Lung (tissue), 12 donors: ENCODE data around the gene DCAF4. TPM values are rescaled to one million over a fixed set of nuclear protein-coding genes. Genes with fewer than 3 reads are reported as not detected.

Experiments used
- ATAC-seq: fragments of 200-7000 bp; cut with Tn5 transposase; one replicate; pipeline ENCODE4 v1.9.1; 2020; ENCODE audit warnings: moderate number of reproducible peaks; ENCODE audit not compliant: insufficient read depth, low FRiP score
- DNase-seq, 3 donors: peaks; one replicate each; pipeline ENCODE4 v3.0.0-alpha.2; 2013 to 2017
- H3K27ac ChIP-seq, 2 donors: one replicate each; pipeline ENCODE4 v1.5.1; 2013; ENCODE audit warnings: mild to moderate bottlenecking in 2 of 2, moderate library complexity in 2 of 2, control low read depth in 1 of 2, inconsistent platforms in 1 of 2, low read depth in 1 of 2, low read length in 1 of 2
- H3K27me3 ChIP-seq, 3 donors: one replicate each; pipeline ENCODE4 v1.5.1; 2013; ENCODE audit warnings: low read length in 2 of 3; ENCODE audit not compliant: control insufficient read depth in 3 of 3, insufficient read depth in 3 of 3
- H3K36me3 ChIP-seq, 4 donors: one replicate each; pipeline ENCODE4 v1.5.1; 2013; ENCODE audit warnings: low read length in 4 of 4, mild to moderate bottlenecking in 1 of 4, moderate library complexity in 1 of 4; ENCODE audit not compliant: control insufficient read depth in 4 of 4, insufficient read depth in 4 of 4
- H3K4me1 ChIP-seq, 5 donors: one replicate each; pipeline ENCODE4 v1.5.1; 2013; ENCODE audit warnings: low read length in 5 of 5, mild to moderate bottlenecking in 2 of 5, moderate library complexity in 1 of 5; ENCODE audit not compliant: control insufficient read depth in 5 of 5, insufficient read depth in 5 of 5
- H3K4me3 ChIP-seq: one replicate; pipeline ENCODE4 v1.5.1; 2013; ENCODE audit warnings: mild to moderate bottlenecking, control low read depth, moderate library complexity
- H3K9ac ChIP-seq, 2 donors: one replicate each; pipeline ENCODE4 v1.5.1; 2013; ENCODE audit warnings: low read length in 2 of 2, control low read depth in 1 of 2; ENCODE audit not compliant: insufficient read depth in 1 of 2
- H3K9me3 ChIP-seq, 4 donors: one replicate each; pipeline ENCODE4 v1.5.1; 2013; ENCODE audit warnings: low read length in 3 of 4, mild to moderate bottlenecking in 1 of 4, moderate library complexity in 1 of 4; ENCODE audit not compliant: control insufficient read depth in 4 of 4, insufficient read depth in 3 of 4
- CTCF ChIP-seq: IDR thresholded peaks from 2 replicates; pipeline ENCODE4 v1.5.1; 2012; ENCODE audit warnings: mild to moderate bottlenecking; ENCODE audit errors: control extremely low read depth, extremely low read depth
- WGBS, 2 donors: extraction: QIAGEN DNeasy Blood & Tissue Kit; methylation state at CpG; one replicate each; pipeline ENCODE4 v1.1.7; 2013; 5-methylcytosine and 5-hydroxymethylcytosine counted together
- polyA plus RNA-seq, 2 donors: library from polyadenylated mRNA; stranded (reverse); fragments of 200-250 nt; gene quantifications; one replicate each; pipeline ENCODE4 v1.2.1, GENCODE V29; 2013
- total RNA-seq, 2 donors: library from RNA; depleted of rRNA in 1 of 2; stranded (reverse); fragments of >200 nt in 1 of 2; gene quantifications; one replicate each; pipeline ENCODE4 v1.2.1, GENCODE V29; 2014 to 2021
- donor health status: control.
- donor health status: control.
- donor health status: Bipolar disorder and iron deficiency.
- donor health status: healthy.
- donor health status: DM: yes; HTN: yes; CAD: no.

DCAF4 gene
- total and polyA plus RNA-seq, 4 donors, result 5.2 to 13.5 (median 11.2) TPM

DNA sequence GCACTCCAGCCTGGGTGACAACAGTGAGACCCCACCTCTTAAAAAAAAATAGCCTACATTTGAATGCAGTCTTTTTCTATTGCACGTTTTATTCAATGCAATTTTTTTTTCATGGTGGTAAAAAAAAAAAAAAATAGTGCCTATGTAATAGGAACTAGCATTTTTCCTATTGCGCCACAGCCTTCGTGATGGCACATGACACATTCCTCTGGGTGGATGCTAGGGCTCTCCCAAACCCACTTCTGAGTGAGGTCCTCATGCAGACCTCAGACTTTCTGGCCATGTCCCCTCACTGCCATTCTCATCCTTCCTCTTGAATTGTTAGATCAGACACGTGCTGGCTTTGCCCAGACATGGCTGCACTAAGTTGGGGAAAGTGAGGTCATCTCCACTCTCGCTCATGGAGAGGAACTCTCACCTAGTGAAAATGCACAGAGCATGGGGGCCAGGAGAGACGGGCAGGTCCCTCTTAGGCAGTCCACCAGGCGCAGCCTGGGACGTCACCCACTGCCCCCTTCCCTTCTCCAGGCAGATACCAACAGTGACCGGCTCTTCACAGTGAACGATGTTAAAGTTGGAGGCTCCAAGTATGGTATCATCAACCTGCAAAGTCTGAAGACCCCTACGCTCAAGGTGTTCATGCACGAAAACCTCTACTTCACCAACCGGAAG, 19.2 kb downstream of the DCAF4 start:
- H3K27me3 ChIP-seq, result no peaks in the 10 kb centered on the region
- ATAC-seq (no peak), DNase-seq (no peak)
- peaks cover 3 to 33% (median 17%) of the 10 kb centered on the region in 4 donors for H3K36me3 ChIP-seq
- H3K9ac ChIP-seq, result no peak overlapping the region
- 89 to 90% methylated on average over 13 of the region's 13 CpGs for WGBS, 2 donors
- no peaks in the 10 kb centered on the region for H3K9me3 ChIP-seq
- no peak overlapping the region for H3K27ac ChIP-seq
- H3K4me1 ChIP-seq, result no peaks in the 10 kb centered on the region
- TF ChIP-seq CTCF, result no peak
- no peak overlapping the region for H3K4me3 ChIP-seq

DNA sequence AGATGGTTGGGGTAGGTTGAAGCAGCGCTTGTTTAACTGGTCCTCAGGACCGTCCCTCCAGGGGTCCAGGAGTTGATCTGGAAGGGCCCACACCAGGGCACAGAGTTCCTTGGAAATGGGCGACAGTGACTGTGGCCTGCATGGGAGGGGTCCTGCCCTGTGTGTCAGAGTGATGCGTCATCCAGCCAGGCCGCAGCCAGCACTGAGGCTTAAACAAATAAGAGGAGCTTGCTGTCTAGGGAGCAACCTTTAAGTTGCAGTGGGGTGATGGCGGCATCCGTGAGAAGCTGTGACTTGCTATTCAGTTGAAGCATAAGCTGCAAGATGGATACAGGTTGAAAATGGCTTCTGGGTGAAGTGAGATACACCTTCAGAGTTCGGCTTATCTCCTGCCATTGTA, 20.2 kb downstream of the DCAF4 start:
- Histone ChIP-seq H3K4me1 (no peaks in the 10 kb centered on the region), H3K9me3 (peaks cover 0 to under 1% (median 0%) of the 10 kb centered on the region in 4 donors), H3K27me3 (no peaks in the 10 kb centered on the region), H3K9ac (no peak overlapping the region), H3K36me3 (peaks cover 0 to 32% (median 14%) of the 10 kb centered on the region in 4 donors), H3K27ac (no peak overlapping the region), H3K4me3 (no peak overlapping the region)
- ATAC-seq (no peak), DNase-seq (no peak)
- 94 to 98% methylated on average over 8 of the region's 8 CpGs for WGBS, 2 donors
- TF ChIP-seq CTCF, result no peak

- no peak for TF ChIP-seq CTCF
- H3K9me3 ChIP-seq, result peaks cover 0 to 1% (median 0%) of the 10 kb centered on the region in 4 donors
- 91 to 93% methylated on average over 9 of the region's 9 CpGs for WGBS, 2 donors
- H3K4me3 ChIP-seq, result no peak overlapping the region
- no peak overlapping the region for H3K27ac ChIP-seq
- H3K27me3 ChIP-seq, result no peaks in the 10 kb centered on the region
- ATAC-seq (no peak), DNase-seq (no peak)
- no peaks in the 10 kb centered on the region for H3K4me1 ChIP-seq
- no peak overlapping the region for H3K9ac ChIP-seq
- H3K36me3 ChIP-seq, result peaks cover 0 to 29% (median 12%) of the 10 kb centered on the region in 4 donors
Measured at GRCh38 chr14:72947366-72948160, 21.3 kb downstream of the DCAF4 start.
